Measurements from ENCODE around the gene THEM4.
A peak's percentile ranks its signal among the peaks of the same experiment; 100 is the strongest.
"Not testable (repeated sequence)": the region's sequence is repeated elsewhere in the genome, so short reads cannot be mapped to it uniquely, and the experiment has no call there.

Gene THEM4

GRCh38 chr1:151934048-151934493 lies 24.8 kb upstream of the THEM4 start:
- DNase-seq: peak in 3 of 5 experiments; percentile 28 to 62 (median 46)

- DNase-seq: peak in 1 of 5 experiments; percentile 66
Measured at GRCh38 chr1:151924691-151925587, 15.6 kb upstream of the THEM4 start.

GRCh38 chr1:151923422-151923821 lies 14.1 kb upstream of the THEM4 start:
- no peak for DNase-seq

GRCh38 chr1:151920149-151920548 lies 10.8 kb upstream of the THEM4 start:
- DNase-seq: no peak

- no peak for DNase-seq
Measured at GRCh38 chr1:151918819-151919610, 9.7 kb upstream of the THEM4 start.

GRCh38 chr1:151918156-151918555 lies 8.8 kb upstream of the THEM4 start:
- DNase-seq: no peak

- DNase-seq: no peak
Measured at GRCh38 chr1:151916726-151917370, 7.5 kb upstream of the THEM4 start.

- no peak for DNase-seq
Measured at GRCh38 chr1:151915061-151915686, 5.9 kb upstream of the THEM4 start.

- DNase-seq: no peak
Measured at GRCh38 chr1:151914076-151914475, 4.8 kb upstream of the THEM4 start.

GRCh38 chr1:151912973-151913372 lies 3.7 kb upstream of the THEM4 start:
- DNase-seq: no peak

GRCh38 chr1:151908228-151908691 lies 1.1 kb downstream of the THEM4 start:
- peak in 1 of 5 experiments; percentile 25 for DNase-seq

- DNase-seq: peak in 1 of 5 experiments; percentile 41
Measured at GRCh38 chr1:151907363-151908139, 1.8 kb downstream of the THEM4 start.

GRCh38 chr1:151906324-151906645 lies 3.0 kb downstream of the THEM4 start:
- not testable (repeated sequence) for DNase-seq

- peak in 2 of 5 experiments; percentile 26 to 74 for DNase-seq
Measured at GRCh38 chr1:151905443-151906323, 3.6 kb downstream of the THEM4 start.

GRCh38 chr1:151905070-151905442 lies 4.3 kb downstream of the THEM4 start:
- peak in 4 of 5 experiments; percentile 17 to 88 (median 39) for DNase-seq

- no peak for DNase-seq
Measured at GRCh38 chr1:151902858-151903257, 6.5 kb downstream of the THEM4 start.

- not testable (repeated sequence) for DNase-seq
Measured at GRCh38 chr1:151900804-151901203, 8.5 kb downstream of the THEM4 start.

GRCh38 chr1:151898519-151898991 lies 10.8 kb downstream of the THEM4 start:
- DNase-seq: peak in 4 of 5 experiments; percentile 13 to 93 (median 66)

GRCh38 chr1:151897991-151898431 lies 11.3 kb downstream of the THEM4 start:
- DNase-seq: no peak

- DNase-seq: no peak
Measured at GRCh38 chr1:151893176-151893924, 16.0 kb downstream of the THEM4 start.

Data from T-helper 2 cell (primary cell).